ENCODE data around the gene PPFIA2. TPM values are rescaled to one million over a fixed set of nuclear protein-coding genes. Genes with fewer than 3 reads are reported as not detected.

Gene PPFIA2
- total RNA-seq, 1 donor from 2014 or later: 0.57 TPM

DNA sequence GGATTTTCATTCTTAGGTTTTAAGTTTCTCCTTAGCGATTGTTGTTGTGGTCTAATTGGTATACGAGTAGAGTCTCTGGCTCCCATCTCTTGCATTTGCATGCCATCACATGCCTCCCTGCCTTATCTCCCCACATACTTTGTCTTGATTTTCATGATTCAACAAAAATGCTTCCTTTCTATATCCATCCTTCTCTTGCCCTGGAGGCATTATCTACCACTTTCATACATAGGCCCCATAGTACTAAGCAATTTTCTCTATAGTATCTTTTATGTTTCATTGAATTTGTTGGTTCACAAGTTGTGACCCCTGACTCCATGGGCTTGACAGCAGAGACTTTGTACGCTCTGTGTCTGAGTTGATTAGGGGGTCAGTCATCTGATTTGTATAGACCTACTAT lies 455.2 kb downstream of the PPFIA2 start:
- DNase-seq (ENCODE audit: low spot score): no peak
- intact Hi-C loops (cut with DNase I): no loop called here

- intact Hi-C loops (cut with DNase I): no loop called here
- no peak for DNase-seq (ENCODE audit: low spot score)
Measured at GRCh38 chr12:81300454-81300853, 458.7 kb downstream of the PPFIA2 start.

- no peak for DNase-seq (ENCODE audit: low spot score)
- intact Hi-C loops (cut with DNase I): no loop called here
Measured at GRCh38 chr12:81297601-81298000, 461.5 kb downstream of the PPFIA2 start.

GRCh38 chr12:81296556-81297305 lies 462.4 kb downstream of the PPFIA2 start:
- intact Hi-C loops (cut with DNase I): no loop called here

GRCh38 chr12:81295251-81295650 lies 463.9 kb downstream of the PPFIA2 start:
- intact Hi-C loops (cut with DNase I): no loop called here
- no peak for DNase-seq (ENCODE audit: low spot score)

More at GRCh38 chr12:81296556-81297305, 462.4 kb downstream of the PPFIA2 start:
- DNase-seq (ENCODE audit: low spot score): no peak

- intact Hi-C loops (cut with DNase I): no loop called here
Measured at GRCh38 chr12:81294325-81295190, 464.6 kb downstream of the PPFIA2 start.

DNA sequence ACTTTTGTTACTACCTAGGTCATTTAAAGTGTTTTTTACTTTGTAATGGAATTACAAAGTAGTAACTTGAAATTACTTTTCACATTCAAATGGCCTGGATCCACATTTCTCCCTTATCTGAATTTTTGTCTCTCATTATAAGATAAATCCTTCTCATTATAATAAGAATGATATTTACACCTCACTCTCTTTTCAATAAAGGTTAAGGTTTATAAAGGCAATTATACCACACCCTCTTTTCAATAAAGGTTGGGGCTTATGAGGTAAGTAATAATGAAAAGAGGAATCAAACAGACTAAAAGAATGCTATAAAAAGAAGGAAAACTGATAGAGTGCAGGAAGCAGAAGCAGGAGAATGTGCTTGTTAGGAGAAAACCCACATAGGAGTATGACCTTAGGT lies 470.5 kb downstream of the PPFIA2 start:
- DNase-seq (ENCODE audit: low spot score): no peak
- intact Hi-C loops (cut with DNase I): no loop called here

More at GRCh38 chr12:81294325-81295190, 464.6 kb downstream of the PPFIA2 start:
- no peak for DNase-seq (ENCODE audit: low spot score)

DNA sequence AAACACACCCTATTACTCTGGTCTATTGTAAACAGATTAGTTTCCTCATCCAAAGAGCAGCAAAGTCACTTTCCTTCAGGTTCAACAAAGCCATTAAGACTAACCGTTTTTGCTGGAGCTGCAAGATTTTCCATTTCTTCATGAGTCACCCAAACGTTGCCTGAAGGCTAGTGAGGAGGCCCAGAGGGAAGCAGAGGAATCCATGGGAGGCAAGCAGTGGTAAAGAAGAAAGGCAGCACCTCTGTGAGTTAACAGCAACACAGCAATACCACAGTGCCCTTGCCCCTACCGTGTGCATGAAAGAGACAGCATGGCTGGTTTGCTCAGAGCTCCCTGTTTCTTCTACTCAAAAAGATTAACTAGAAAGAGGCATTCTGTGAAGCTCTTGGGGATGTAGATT lies 475.0 kb downstream of the PPFIA2 start:
- intact Hi-C loops (cut with DNase I): no loop called here
- DNase-seq (ENCODE audit: low spot score): no peak

- DNase-seq (ENCODE audit: low spot score): no peak
- intact Hi-C loops (cut with DNase I): no loop called here
Measured at GRCh38 chr12:81274637-81275529, 484.3 kb downstream of the PPFIA2 start.

DNA sequence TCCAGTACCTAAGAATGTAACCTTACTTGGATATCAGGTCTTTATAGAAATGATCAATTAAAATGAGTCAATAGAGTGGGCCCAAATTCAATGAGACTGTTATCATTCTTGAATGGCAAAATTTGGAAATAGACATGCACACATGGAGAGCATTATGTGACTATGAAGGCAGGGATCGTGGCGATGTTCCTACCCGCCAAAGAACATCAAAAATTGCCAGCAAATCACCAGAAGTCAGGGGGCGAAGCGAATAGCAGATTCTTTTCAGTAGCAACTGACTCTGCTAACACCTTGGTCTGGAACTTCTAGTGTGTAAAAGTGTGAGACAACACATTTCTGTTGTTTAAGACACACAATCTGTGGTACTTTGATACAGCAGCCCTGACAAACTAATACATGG lies 488.8 kb downstream of the PPFIA2 start:
- DNase-seq (ENCODE audit: low spot score): no peak
- intact Hi-C loops (cut with DNase I): no loop called here

- intact Hi-C loops (cut with DNase I): no loop called here
- no peak for DNase-seq (ENCODE audit: low spot score)
Measured at GRCh38 chr12:81263072-81263471, 496.1 kb downstream of the PPFIA2 start.

DNA sequence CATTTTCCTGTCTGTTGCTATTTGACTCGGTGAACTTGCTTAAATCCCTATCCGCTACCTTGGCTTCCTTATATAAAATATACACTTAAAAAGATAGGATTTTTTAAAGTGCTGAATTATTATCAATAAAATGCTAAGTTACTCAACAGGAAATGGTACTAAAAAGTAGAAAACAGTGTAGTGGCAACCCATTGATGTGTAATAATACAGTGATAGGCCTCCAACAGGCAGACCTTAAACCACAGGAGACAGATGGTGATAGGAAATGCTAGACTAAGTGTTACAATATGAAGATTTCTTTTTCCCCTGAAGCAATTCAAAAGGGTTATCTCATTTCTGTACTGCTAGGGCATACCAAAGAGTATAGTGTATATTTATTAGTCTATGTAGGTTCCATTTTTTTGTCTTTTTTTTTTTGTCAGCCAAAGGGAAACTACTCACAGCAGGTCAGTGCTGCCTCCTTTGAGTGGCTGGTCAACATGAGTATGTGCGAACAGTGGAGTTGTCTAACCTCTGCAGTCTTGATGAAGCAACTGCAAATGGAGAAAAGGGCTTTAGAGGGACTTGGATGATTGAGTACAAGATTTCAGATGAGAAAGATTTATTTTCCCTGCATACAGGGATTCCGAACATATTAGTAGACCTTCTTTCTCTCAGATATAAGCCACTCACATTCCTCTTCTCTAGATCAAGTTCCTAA lies 497.5 kb downstream of the PPFIA2 start:
- no peak for DNase-seq (ENCODE audit: low spot score)
- intact Hi-C loops (cut with DNase I): no loop called here

GRCh38 chr12:81259360-81259759 lies 499.8 kb downstream of the PPFIA2 start:
- intact Hi-C loops (cut with DNase I): no loop called here
- DNase-seq (ENCODE audit: low spot score): no peak

DNA sequence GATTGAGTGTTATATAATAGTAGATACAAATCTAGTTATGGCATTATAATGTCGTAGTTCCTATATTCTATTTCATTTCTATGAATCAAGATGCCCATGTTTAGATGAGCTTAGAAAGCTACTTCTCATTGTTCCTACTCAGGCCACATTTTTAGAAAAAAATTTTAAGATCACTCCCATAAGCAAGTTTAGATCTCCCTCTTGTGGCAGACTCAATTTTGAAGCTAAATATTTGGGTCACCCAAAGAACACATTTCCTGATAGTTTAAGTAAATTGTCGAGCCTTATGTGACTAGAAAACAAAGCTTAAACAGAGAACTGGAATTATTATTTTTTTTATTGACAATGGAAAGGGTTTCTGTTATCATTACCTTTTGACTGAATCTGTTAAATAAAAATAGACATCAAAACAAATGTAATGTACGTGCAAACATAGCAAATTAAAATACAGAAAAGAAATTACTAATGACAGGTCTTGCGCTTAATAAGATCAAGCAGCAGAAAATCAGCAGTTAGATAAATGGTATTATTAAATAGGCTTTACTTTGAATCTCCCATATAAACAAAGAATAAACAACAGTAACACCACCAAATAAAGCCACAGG lies 501.1 kb downstream of the PPFIA2 start:
- no peak for DNase-seq (ENCODE audit: low spot score)
- intact Hi-C loops (cut with DNase I): no loop called here

- DNase-seq (ENCODE audit: low spot score): no peak
- intact Hi-C loops (cut with DNase I): no loop called here
Measured at GRCh38 chr12:81255947-81256346, 503.2 kb downstream of the PPFIA2 start.

- intact Hi-C loops (cut with DNase I): no loop called here
Measured at GRCh38 chr12:81255456-81255855, 503.7 kb downstream of the PPFIA2 start.

GRCh38 chr12:81253360-81253759 lies 505.8 kb downstream of the PPFIA2 start:
- no peak for DNase-seq (ENCODE audit: low spot score)
- intact Hi-C loops (cut with DNase I): no loop called here

More at GRCh38 chr12:81255456-81255855, 503.7 kb downstream of the PPFIA2 start:
- no peak for DNase-seq (ENCODE audit: low spot score)

GRCh38 chr12:81252228-81252627 lies 506.9 kb downstream of the PPFIA2 start:
- intact Hi-C loops (cut with DNase I): no loop called here

DNA sequence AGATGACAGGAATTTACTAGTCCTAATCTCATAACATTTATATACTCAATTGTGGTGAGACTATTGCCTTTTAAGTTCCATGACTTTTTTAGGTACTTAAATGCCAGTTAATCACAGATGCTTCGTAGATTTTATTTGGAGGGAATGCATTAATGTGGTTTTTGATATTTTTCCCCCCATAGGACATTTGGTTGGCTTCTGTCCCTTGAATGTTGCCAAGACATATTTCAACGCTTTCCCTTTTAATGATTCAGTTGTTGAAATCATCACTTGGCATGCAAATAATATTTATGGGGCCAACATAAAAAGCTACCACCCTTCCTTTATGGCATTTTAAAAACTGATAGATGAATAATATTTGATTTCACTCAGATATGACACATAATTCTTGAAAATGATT lies 509.2 kb downstream of the PPFIA2 start:
- intact Hi-C loops (cut with DNase I): no loop called here
- DNase-seq (ENCODE audit: low spot score): no peak

More at GRCh38 chr12:81252228-81252627, 506.9 kb downstream of the PPFIA2 start:
- DNase-seq (ENCODE audit: low spot score): no peak
